ENCODE measurements around the gene C17orf107. TPM values are rescaled to one million over a fixed set of nuclear protein-coding genes. Genes with fewer than 3 reads are reported as not detected.
"Not testable (repeated sequence)": the region's sequence is repeated elsewhere in the genome, so short reads cannot be mapped to it uniquely, and the experiment has no call there.

The C17orf107 gene
- total and polyA plus RNA-seq, 3 donors from 2014 or later: 1.5 to 4.1 (median 2.8) TPM

DNA sequence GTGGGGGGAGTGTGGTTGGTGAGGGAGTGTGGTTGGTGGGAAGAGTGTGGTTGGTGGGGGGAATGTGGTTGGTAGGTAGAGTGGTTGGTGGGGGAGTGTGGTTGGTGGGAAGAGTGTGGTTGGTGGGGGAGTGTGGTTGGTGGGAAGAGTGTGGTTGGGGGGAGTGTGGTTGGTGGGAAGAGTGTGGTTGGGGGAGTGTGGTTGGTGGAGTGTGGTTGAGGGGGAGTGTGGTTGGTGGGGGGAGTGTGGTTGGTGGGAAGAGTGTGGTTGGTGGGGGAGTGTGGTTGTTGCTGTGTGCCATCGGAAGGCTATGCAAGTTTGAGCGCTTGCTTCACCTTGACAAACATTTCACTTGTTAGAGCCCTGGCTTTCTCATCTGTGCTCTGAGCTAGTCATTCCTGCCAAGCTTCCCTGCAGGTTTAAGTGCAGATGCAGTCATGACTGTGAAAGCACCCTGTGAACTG, 46.1 kb upstream of the C17orf107 start:
- no peaks in the 10 kb centered on the region for H3K27me3 ChIP-seq
- peaks cover 20% of the 10 kb centered on the region for H3K4me1 ChIP-seq
- 72 to 80% methylated on average over 2 of the region's 2 CpGs for WGBS, 2 donors
- H3K27ac ChIP-seq: no peak overlapping the region
- no peak overlapping the region for H3K4me3 ChIP-seq
- no peaks in the 10 kb centered on the region for H3K36me3 ChIP-seq (ENCODE audit: low read depth, missing control alignments)
- intact Hi-C loops (cut with DNase I; ENCODE audit: low total_unique reads): no loop called here
- TF ChIP-seq POLR2A (IDR thresholded peaks at IDR 0.05): no peak
- TF ChIP-seq, protein P1, sequence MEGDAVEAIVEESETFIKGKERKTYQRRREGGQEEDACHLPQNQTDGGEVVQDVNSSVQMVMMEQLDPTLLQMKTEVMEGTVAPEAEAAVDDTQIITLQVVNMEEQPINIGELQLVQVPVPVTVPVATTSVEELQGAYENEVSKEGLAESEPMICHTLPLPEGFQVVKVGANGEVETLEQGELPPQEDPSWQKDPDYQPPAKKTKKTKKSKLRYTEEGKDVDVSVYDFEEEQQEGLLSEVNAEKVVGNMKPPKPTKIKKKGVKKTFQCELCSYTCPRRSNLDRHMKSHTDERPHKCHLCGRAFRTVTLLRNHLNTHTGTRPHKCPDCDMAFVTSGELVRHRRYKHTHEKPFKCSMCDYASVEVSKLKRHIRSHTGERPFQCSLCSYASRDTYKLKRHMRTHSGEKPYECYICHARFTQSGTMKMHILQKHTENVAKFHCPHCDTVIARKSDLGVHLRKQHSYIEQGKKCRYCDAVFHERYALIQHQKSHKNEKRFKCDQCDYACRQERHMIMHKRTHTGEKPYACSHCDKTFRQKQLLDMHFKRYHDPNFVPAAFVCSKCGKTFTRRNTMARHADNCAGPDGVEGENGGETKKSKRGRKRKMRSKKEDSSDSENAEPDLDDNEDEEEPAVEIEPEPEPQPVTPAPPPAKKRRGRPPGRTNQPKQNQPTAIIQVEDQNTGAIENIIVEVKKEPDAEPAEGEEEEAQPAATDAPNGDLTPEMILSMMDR (IDR thresholded peaks at IDR 0.05): no peak
- H3K9me3 ChIP-seq: no peaks in the 10 kb centered on the region
- DNase-seq: no peak

DNA sequence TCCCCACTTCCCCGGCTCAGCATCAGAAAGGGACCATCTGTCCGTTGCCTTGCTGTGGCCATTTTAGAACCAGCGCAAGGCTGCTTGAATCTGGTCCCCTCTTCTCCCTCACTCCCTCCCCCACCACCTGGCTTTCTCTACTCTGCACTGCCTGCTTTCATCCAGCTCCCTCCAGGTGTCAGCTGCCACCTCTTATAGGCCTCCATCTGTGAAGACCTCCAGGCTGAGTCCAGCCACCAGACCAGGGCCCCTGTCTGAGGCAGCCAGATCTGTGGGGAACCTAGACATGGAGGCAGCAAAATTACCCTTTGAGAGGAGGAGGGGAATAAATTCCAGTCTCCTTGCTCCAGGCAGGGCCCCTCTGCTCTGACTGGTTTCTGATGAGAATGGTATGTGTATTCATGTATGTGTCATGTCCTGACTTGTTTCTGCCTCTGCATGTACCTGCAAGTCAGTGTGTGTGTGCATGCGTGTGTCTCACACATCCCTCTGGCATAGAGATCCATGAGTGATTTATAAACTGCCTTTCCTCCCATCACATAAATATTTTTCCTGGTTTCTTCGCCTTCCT, 45.1 kb upstream of the C17orf107 start:
- no peaks in the 10 kb centered on the region for H3K27me3 ChIP-seq
- no peak for TF ChIP-seq POLR2A (IDR thresholded peaks at IDR 0.05)
- TF ChIP-seq, protein P1 (IDR thresholded peaks at IDR 0.05): no peak
- no peaks in the 10 kb centered on the region for H3K9me3 ChIP-seq
- H3K36me3 ChIP-seq (ENCODE audit: low read depth, missing control alignments): no peaks in the 10 kb centered on the region
- intact Hi-C loops (cut with DNase I; ENCODE audit: low total_unique reads): no loop called here
- no peak overlapping the region for H3K4me3 ChIP-seq
- peaks cover 29% of the 10 kb centered on the region for H3K4me1 ChIP-seq
- WGBS, 2 donors: 95 to 97% methylated on average over 5 of the region's 5 CpGs
- no peak for DNase-seq
- H3K27ac ChIP-seq: no peak overlapping the region

- H3K27ac ChIP-seq: no peak overlapping the region
These were observed 42.9 kb upstream of the C17orf107 start for GRCh38 chr17:4856271-4856936.

GRCh38 chr17:4856937-4857314, 42.4 kb upstream of the C17orf107 start:
- intact Hi-C loops (cut with DNase I; ENCODE audit: low total_unique reads): no loop called here
- TF ChIP-seq, protein P1 (IDR thresholded peaks at IDR 0.05): no peak
- TF ChIP-seq POLR2A (IDR thresholded peaks at IDR 0.05): no peak
- H3K4me1 ChIP-seq: peaks cover 40% of the 10 kb centered on the region
- H3K27me3 ChIP-seq: no peaks in the 10 kb centered on the region
- no peaks in the 10 kb centered on the region for H3K9me3 ChIP-seq
- no peak overlapping the region for H3K27ac ChIP-seq
- DNase-seq: no peak
- H3K36me3 ChIP-seq (ENCODE audit: low read depth, missing control alignments): no peaks in the 10 kb centered on the region
- no peak overlapping the region for H3K4me3 ChIP-seq
- WGBS, 2 donors: 96 to 97% methylated on average over 7 of the region's 7 CpGs

More at GRCh38 chr17:4856271-4856936, 42.9 kb upstream of the C17orf107 start:
- peak; percentile 33 for DNase-seq
- Histone ChIP-seq H3K4me3 (no peak overlapping the region), H3K36me3 (ENCODE audit: low read depth, missing control alignments) (no peaks in the 10 kb centered on the region), H3K9me3 (no peaks in the 10 kb centered on the region), H3K4me1 (peaks cover 40% of the 10 kb centered on the region), H3K27me3 (no peaks in the 10 kb centered on the region)
- 71 to 72% methylated on average over 17 of the region's 17 CpGs for WGBS, 2 donors
- TF ChIP-seq, protein P1 (IDR thresholded peaks at IDR 0.05): no peak
- no peak for TF ChIP-seq POLR2A (IDR thresholded peaks at IDR 0.05)
- intact Hi-C loops (cut with DNase I; ENCODE audit: low total_unique reads): no loop called here

GRCh38 chr17:4857347-4857746, 42.0 kb upstream of the C17orf107 start:
- H3K27me3 ChIP-seq; intact Hi-C loops (cut with DNase I; ENCODE audit: low total_unique reads); H3K36me3 ChIP-seq (ENCODE audit: low read depth, missing control alignments); DNase-seq; H3K9me3 ChIP-seq; H3K4me3 ChIP-seq: not testable (repeated sequence)
- 90 to 93% methylated on average over 7 of the region's 7 CpGs for WGBS, 2 donors
- Histone ChIP-seq H3K27ac (peak overlapping the region; percentile 55 to 75), H3K4me1 (peaks cover 40% of the 10 kb centered on the region)
